ENCODE results near the gene MIB1.

- TF ChIP-seq GATA2 (CRISPR knock-in tag; IDR thresholded peaks at IDR 0.05): no peak
- no peak for TF ChIP-seq NRF1 (IDR thresholded peaks at IDR 0.05; ENCODE audit: low read depth, low read length)
- TF ChIP-seq POLR2AphosphoS5 (IDR thresholded peaks at IDR 0.05; ENCODE audit: low read depth, low read length): no peak
- TF ChIP-seq CTCF (IDR thresholded peaks at IDR 0.05): no peak
- TF ChIP-seq YY1 (IDR thresholded peaks at IDR 0.05; ENCODE audit: low read depth): no peak
- TF ChIP-seq SIN3A (IDR thresholded peaks at IDR 0.05; ENCODE audit: borderline replicate concordance, low read depth, low read length): no peak
- TF ChIP-seq, protein P1, sequence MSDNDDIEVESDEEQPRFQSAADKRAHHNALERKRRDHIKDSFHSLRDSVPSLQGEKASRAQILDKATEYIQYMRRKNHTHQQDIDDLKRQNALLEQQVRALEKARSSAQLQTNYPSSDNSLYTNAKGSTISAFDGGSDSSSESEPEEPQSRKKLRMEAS (IDR thresholded peaks at IDR 0.05; ENCODE audit: low read depth): no peak
- TF ChIP-seq EP300 (IDR thresholded peaks at IDR 0.05; ENCODE audit: borderline replicate concordance in 1 of 2, low read depth in 1 of 2, low read length in 1 of 2): no peak
- no peak for TF ChIP-seq TAF1 (IDR thresholded peaks at IDR 0.05; ENCODE audit: borderline replicate concordance, low read depth, low read length)
- no peak for TF ChIP-seq RCOR1 (IDR thresholded peaks at IDR 0.05; ENCODE audit: low read length)
- TF ChIP-seq USF2 (IDR thresholded peaks at IDR 0.05; ENCODE audit: borderline replicate concordance, low read depth, low read length): no peak
- TF ChIP-seq JUND (IDR thresholded peaks at IDR 0.05): no peak
Observed at GRCh38 chr18:21703241-21703820, 37.3 kb upstream of the MIB1 start.
